ENCODE results near the gene OSBPL8. TPM values are rescaled to one million over a fixed set of nuclear protein-coding genes. Genes with fewer than 3 reads are reported as not detected.

OSBPL8 gene
- total and polyA plus RNA-seq, 4 donors, result 6.9 to 32.5 (median 22.9) TPM

GRCh38 chr12:76398106-76398505 lies 161.5 kb downstream of the OSBPL8 start:
- Histone ChIP-seq H3K27me3 (ENCODE audit: control insufficient read depth in 4 of 4, insufficient read depth in 4 of 4, low read length in 3 of 4) (no peaks in the 10 kb centered on the region), H3K27ac (ENCODE audit: low read depth in 1 of 2, low read length in 2 of 2) (no peak overlapping the region), H3K9ac (ENCODE audit: low read depth in 1 of 2, low read length in 2 of 2) (no peak overlapping the region), H3K36me3 (ENCODE audit: control insufficient read depth in 4 of 4, insufficient read depth in 3 of 4, low read depth in 1 of 4, low read length in 3 of 4) (peaks cover 0 to 13% (median 3%) of the 10 kb centered on the region in 4 donors), H3K9me3 (ENCODE audit: control insufficient read depth in 4 of 4, low read length in 3 of 4) (no peaks in the 10 kb centered on the region), H3K4me1 (ENCODE audit: control insufficient read depth in 4 of 4, insufficient read depth in 4 of 4, low read length in 3 of 4) (no peaks in the 10 kb centered on the region), H3K4me3 (ENCODE audit: low read depth in 1 of 3, low read length in 3 of 3) (no peak overlapping the region)
- TF ChIP-seq ZBTB33 (IDR thresholded peaks at IDR 0.05), result no peak
- TF ChIP-seq JUND (IDR thresholded peaks at IDR 0.05), result no peak
- TF ChIP-seq RXRA (IDR thresholded peaks at IDR 0.05), result no peak
- no peak for TF ChIP-seq RAD21 (IDR thresholded peaks at IDR 0.05)
- no peak for TF ChIP-seq FOXA1 (IDR thresholded peaks at IDR 0.05)
- no peak for TF ChIP-seq NR2F2 (IDR thresholded peaks at IDR 0.05)
- no peak for TF ChIP-seq GABPA (IDR thresholded peaks at IDR 0.05 in 1 of 2, conservative IDR thresholded peaks at IDR 0.05 in 1 of 2)
- TF ChIP-seq MAX (IDR thresholded peaks at IDR 0.05), result no peak
- TF ChIP-seq YY1 (IDR thresholded peaks at IDR 0.05), result no peak
- TF ChIP-seq EGR1 (IDR thresholded peaks at IDR 0.05; ENCODE audit: low read depth in 2 of 2), result no peak
- no peak for TF ChIP-seq HNF4G (IDR thresholded peaks at IDR 0.05)
- no peak for TF ChIP-seq ATF3 (IDR thresholded peaks at IDR 0.05)
- TF ChIP-seq FOXA2 (IDR thresholded peaks at IDR 0.05), result no peak
- TF ChIP-seq REST (IDR thresholded peaks at IDR 0.05), result no peak
- TF ChIP-seq CTCF (IDR thresholded peaks at IDR 0.05; ENCODE audit: low read depth, low read length, missing input control), result no peak
- no peak for TF ChIP-seq TAF1 (conservative IDR thresholded peaks at IDR 0.05)
- DNase-seq (ENCODE audit: low spot score), result no peak

GRCh38 chr12:76391461-76391860 lies 168.1 kb downstream of the OSBPL8 start:
- Histone ChIP-seq H3K27me3 (ENCODE audit: control insufficient read depth in 4 of 4, insufficient read depth in 4 of 4, low read length in 3 of 4) (no peaks in the 10 kb centered on the region), H3K9me3 (ENCODE audit: control insufficient read depth in 4 of 4, low read length in 3 of 4) (no peaks in the 10 kb centered on the region), H3K4me1 (ENCODE audit: control insufficient read depth in 4 of 4, insufficient read depth in 4 of 4, low read length in 3 of 4) (no peaks in the 10 kb centered on the region), H3K27ac (ENCODE audit: low read depth in 1 of 2, low read length in 2 of 2) (no peak overlapping the region), H3K36me3 (ENCODE audit: control insufficient read depth in 4 of 4, insufficient read depth in 3 of 4, low read depth in 1 of 4, low read length in 3 of 4) (peaks cover 1 to 21% (median 8%) of the 10 kb centered on the region in 4 donors), H3K4me3 (ENCODE audit: low read depth in 1 of 3, low read length in 3 of 3) (no peak overlapping the region), H3K9ac (ENCODE audit: low read depth in 1 of 2, low read length in 2 of 2) (no peak overlapping the region)
- TF ChIP-seq GABPA (IDR thresholded peaks at IDR 0.05 in 1 of 2, conservative IDR thresholded peaks at IDR 0.05 in 1 of 2) (no peak), RAD21 (IDR thresholded peaks at IDR 0.05) (peak; percentile 7 to 18), SP1 (IDR thresholded peaks at IDR 0.05) (peak; percentile 16), HNF4A (conservative IDR thresholded peaks at IDR 0.05) (peak; percentile 25 to 41)
- no peak for DNase-seq (ENCODE audit: low spot score)
- 71% methylated on average over 1 of the region's 1 CpG for WGBS

Data from liver (tissue), 9 donors.